ENCODE results near the gene GAREM1. TPM values are rescaled to one million over a fixed set of nuclear protein-coding genes. Genes with fewer than 3 reads are reported as not detected.

The GAREM1 gene
- polyA plus RNA-seq, 1 of the 3 experiments (the other 2 are of a cell fraction): 2.8 TPM

DNA sequence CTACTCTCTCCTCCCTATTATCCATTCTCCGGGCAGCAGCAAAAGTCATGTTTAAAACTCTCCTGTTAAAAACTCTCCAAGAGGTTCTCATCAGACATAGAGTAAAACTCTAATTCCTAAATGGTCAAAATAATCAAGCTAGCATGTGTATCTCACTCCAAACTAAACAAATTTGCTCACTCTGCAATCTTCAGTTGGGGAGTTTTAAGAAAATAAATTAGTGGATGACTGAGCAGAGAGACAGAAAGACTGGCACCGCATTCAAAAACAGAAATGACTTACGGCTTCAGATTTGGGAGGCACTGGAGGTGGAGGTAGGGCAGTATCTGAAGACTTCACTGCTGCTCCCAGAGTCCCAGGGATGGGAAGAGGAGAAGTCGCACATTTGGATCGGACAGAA lies 183.9 kb downstream of the GAREM1 start:
- TF ChIP-seq, protein P1, sequence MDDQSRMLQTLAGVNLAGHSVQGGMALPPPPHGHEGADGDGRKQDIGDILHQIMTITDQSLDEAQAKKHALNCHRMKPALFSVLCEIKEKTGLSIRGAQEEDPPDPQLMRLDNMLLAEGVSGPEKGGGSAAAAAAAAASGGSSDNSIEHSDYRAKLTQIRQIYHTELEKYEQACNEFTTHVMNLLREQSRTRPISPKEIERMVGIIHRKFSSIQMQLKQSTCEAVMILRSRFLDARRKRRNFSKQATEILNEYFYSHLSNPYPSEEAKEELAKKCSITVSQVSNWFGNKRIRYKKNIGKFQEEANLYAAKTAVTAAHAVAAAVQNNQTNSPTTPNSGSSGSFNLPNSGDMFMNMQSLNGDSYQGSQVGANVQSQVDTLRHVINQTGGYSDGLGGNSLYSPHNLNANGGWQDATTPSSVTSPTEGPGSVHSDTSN (IDR thresholded peaks at IDR 0.05): no peak
- TF ChIP-seq CTCF (IDR thresholded peaks at IDR 0.05) (no peak), GATA2 (CRISPR knock-in tag; IDR thresholded peaks at IDR 0.05) (no peak), TCF12 (IDR thresholded peaks at IDR 0.05) (no peak)
- H3K4me2 ChIP-seq: no peak overlapping the region
- no peak overlapping the region for H3K9ac ChIP-seq
- no peaks in the 10 kb centered on the region for H3K79me2 ChIP-seq (ENCODE audit: insufficient read depth)
- POLR2A ChIA-PET: no interaction called here
- H3K9me2 ChIP-seq: no peaks in the 10 kb centered on the region
- no peaks in the 10 kb centered on the region for H3K4me1 ChIP-seq (ENCODE audit: control insufficient read depth in 1 of 2, insufficient read depth in 2 of 2, low read depth in 1 of 2, low read length in 1 of 2)
- WGBS (ENCODE audit: low lambda C conversion rate): 97% methylated on average over 5 of the region's 5 CpGs
- H2AFZ ChIP-seq (ENCODE audit: low read depth): no peak overlapping the region
- no peaks in the 10 kb centered on the region for H4K20me1 ChIP-seq (ENCODE audit: insufficient read depth)
- no peaks in the 10 kb centered on the region for H3K9me3 ChIP-seq
- peaks cover 2 to 3% of the 10 kb centered on the region in 2 experiments for H3K36me3 ChIP-seq (replicated peaks in 1 of 2; ENCODE audit: control insufficient read depth in 1 of 2, insufficient read depth in 2 of 2, low read length in 1 of 2)
- H3K27me3 ChIP-seq (ENCODE audit: insufficient read depth): no peaks in the 10 kb centered on the region
- CTCF ChIA-PET: interaction anchor here (0.6 to 7.4 kb wide), 4 partner anchors 129 to 274 kb away, joined by 3 to 68 read pairs (median 6); partner anchors contain the start of gene GAREM1
- no peaks in the 10 kb centered on the region for H3F3A ChIP-seq (replicated peaks; ENCODE audit: insufficient read depth)
- DNase-seq: no peak
- no peak overlapping the region for H3K27ac ChIP-seq (ENCODE audit: low read depth in 2 of 2, low read length in 1 of 2)
- H3K4me3 ChIP-seq (ENCODE audit: low read depth in 2 of 2, low read length in 1 of 2): no peak overlapping the region

- Histone ChIP-seq H3F3A (replicated peaks; ENCODE audit: insufficient read depth) (no peaks in the 10 kb centered on the region), H3K9ac (no peak overlapping the region), H3K9me3 (no peaks in the 10 kb centered on the region), H3K27me3 (ENCODE audit: insufficient read depth) (no peaks in the 10 kb centered on the region), H3K9me2 (no peaks in the 10 kb centered on the region), H3K4me1 (ENCODE audit: control insufficient read depth in 1 of 2, insufficient read depth in 2 of 2, low read depth in 1 of 2, low read length in 1 of 2) (no peaks in the 10 kb centered on the region), H3K4me3 (ENCODE audit: low read depth in 2 of 2, low read length in 1 of 2) (no peak overlapping the region), H3K27ac (ENCODE audit: low read depth in 2 of 2, low read length in 1 of 2) (no peak overlapping the region), H4K20me1 (ENCODE audit: insufficient read depth) (no peaks in the 10 kb centered on the region), H2AFZ (ENCODE audit: low read depth) (no peak overlapping the region), H3K36me3 (replicated peaks in 1 of 2; ENCODE audit: control insufficient read depth in 1 of 2, insufficient read depth in 2 of 2, low read length in 1 of 2) (peaks cover 2 to 3% of the 10 kb centered on the region in 2 experiments), H3K79me2 (ENCODE audit: insufficient read depth) (no peaks in the 10 kb centered on the region), H3K4me2 (no peak overlapping the region)
- TF ChIP-seq EP300 (IDR thresholded peaks at IDR 0.05; ENCODE audit: borderline replicate concordance in 1 of 2, low read depth in 1 of 2, low read length in 1 of 2) (no peak), EZH2phosphoT487 (IDR thresholded peaks at IDR 0.05; ENCODE audit: borderline replicate concordance, low read depth) (no peak), IRF3 (IDR thresholded peaks at IDR 0.05; ENCODE audit: low read depth, low read length) (no peak), GATA2 (CRISPR knock-in tag; IDR thresholded peaks at IDR 0.05) (no peak), RAD21 (IDR thresholded peaks at IDR 0.05; ENCODE audit: low read length) (no peak), TEAD4 (IDR thresholded peaks at IDR 0.05; ENCODE audit: borderline replicate concordance, insufficient read depth) (no peak), REST (IDR thresholded peaks at IDR 0.05; ENCODE audit: low read depth, low read length) (no peak)
- TF ChIP-seq, protein P2, sequence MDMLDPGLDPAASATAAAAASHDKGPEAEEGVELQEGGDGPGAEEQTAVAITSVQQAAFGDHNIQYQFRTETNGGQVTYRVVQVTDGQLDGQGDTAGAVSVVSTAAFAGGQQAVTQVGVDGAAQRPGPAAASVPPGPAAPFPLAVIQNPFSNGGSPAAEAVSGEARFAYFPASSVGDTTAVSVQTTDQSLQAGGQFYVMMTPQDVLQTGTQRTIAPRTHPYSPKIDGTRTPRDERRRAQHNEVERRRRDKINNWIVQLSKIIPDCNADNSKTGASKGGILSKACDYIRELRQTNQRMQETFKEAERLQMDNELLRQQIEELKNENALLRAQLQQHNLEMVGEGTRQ (IDR thresholded peaks at IDR 0.05; ENCODE audit: borderline replicate concordance, low read depth, low read length): no peak
- TF ChIP-seq, protein P3, sequence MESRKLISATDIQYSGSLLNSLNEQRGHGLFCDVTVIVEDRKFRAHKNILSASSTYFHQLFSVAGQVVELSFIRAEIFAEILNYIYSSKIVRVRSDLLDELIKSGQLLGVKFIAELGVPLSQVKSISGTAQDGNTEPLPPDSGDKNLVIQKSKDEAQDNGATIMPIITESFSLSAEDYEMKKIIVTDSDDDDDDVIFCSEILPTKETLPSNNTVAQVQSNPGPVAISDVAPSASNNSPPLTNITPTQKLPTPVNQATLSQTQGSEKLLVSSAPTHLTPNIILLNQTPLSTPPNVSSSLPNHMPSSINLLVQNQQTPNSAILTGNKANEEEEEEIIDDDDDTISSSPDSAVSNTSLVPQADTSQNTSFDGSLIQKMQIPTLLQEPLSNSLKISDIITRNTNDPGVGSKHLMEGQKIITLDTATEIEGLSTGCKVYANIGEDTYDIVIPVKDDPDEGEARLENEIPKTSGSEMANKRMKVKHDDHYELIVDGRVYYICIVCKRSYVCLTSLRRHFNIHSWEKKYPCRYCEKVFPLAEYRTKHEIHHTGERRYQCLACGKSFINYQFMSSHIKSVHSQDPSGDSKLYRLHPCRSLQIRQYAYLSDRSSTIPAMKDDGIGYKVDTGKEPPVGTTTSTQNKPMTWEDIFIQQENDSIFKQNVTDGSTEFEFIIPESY (IDR thresholded peaks at IDR 0.05; ENCODE audit: borderline replicate concordance, low read depth): no peak
- no peak for DNase-seq
- ChIA-PET CTCF (interaction anchor here (1.2 to 2.0 kb wide), 4 partner anchors 12 to 265 kb away, joined by 3 to 12 read pairs (median 7); partner anchors contain the start of gene GAREM1), POLR2A (no interaction called here)
- 97% methylated on average over 1 of the region's 1 CpG for WGBS (ENCODE audit: low lambda C conversion rate)
These were observed 186.4 kb downstream of the GAREM1 start for GRCh38 chr18:32284284-32284683.
